ENCODE measurements around the gene EFNA2.

- TF ChIP-seq CTCF (conservative IDR thresholded peaks at IDR 0.05; ENCODE audit: low read depth, low read length) (no peak), EZH2phosphoT487 (IDR thresholded peaks at IDR 0.05; ENCODE audit: borderline replicate concordance, low read length) (no peak)
These were observed 9.0 kb upstream of the EFNA2 start for GRCh38 chr19:1276628-1277022.

Measured in PC-3 (cell line).